ENCODE results near the gene ZNF385B. TPM values are rescaled to one million over a fixed set of nuclear protein-coding genes. Genes with fewer than 3 reads are reported as not detected.
A peak's percentile ranks its signal among the peaks of the same experiment; 100 is the strongest.

ZNF385B gene
- total RNA-seq, 2 donors from 2014 or later = 5.3 to 18.1 TPM

GRCh38 chr2:179826297-179826696 is 35.1 kb downstream of the ZNF385B start:
- Mint-ChIP-seq H3K4me1 (peaks cover 33% of the 10 kb centered on the region), H3K27me3 (ENCODE audit: insufficient read depth) (no peaks in the 10 kb centered on the region), H3K4me3 (no peak overlapping the region), H3K36me3 (ENCODE audit: low read depth) (no peaks in the 10 kb centered on the region), H3K27ac (no peak overlapping the region), H3K9me3 (peaks cover 2% of the 10 kb centered on the region)
- TF ChIP-seq CTCF (conservative IDR thresholded peaks at IDR 0.05) = no peak
- 72% methylated on average over 2 of the region's 2 CpGs; no CpG with 5 or more reads in 1 of the 2 experiments for WGBS, 2 experiments (ENCODE audit: insufficient coverage in 1 of 2, insufficient read length in 1 of 2)
- peaks cover 3% of the 10 kb centered on the region for H3K4me1 ChIP-seq (ENCODE audit: control insufficient read depth, insufficient read depth, low read length)
- no peak overlapping the region for H3K27ac ChIP-seq (ENCODE audit: low read depth, low read length)
- H3K4me3 ChIP-seq (ENCODE audit: low read length) = no peak overlapping the region
- no peak for DNase-seq
- no peaks in the 10 kb centered on the region for H3K36me3 ChIP-seq (ENCODE audit: control insufficient read depth, insufficient read depth, low read length)
- H3K27me3 ChIP-seq (ENCODE audit: control insufficient read depth, insufficient read depth, low read length, poor library complexity, severe bottlenecking) = no peaks in the 10 kb centered on the region
- no peaks in the 10 kb centered on the region for H3K9me3 ChIP-seq (ENCODE audit: control insufficient read depth, low read length)
- no peak overlapping the region for H3K9ac ChIP-seq (ENCODE audit: extremely low read depth, low read length, poor library complexity, severe bottlenecking)

GRCh38 chr2:179825494-179825893 is 35.9 kb downstream of the ZNF385B start:
- DNase-seq = no peak
- H3K27ac Mint-ChIP-seq = peak overlapping the region; percentile 74
- H3K27me3 ChIP-seq (ENCODE audit: control insufficient read depth, insufficient read depth, low read length, poor library complexity, severe bottlenecking) = no peaks in the 10 kb centered on the region
- no peak for TF ChIP-seq CTCF (conservative IDR thresholded peaks at IDR 0.05)
- 73 to 95% methylated on average over 2 to 3 of the region's 3 CpGs for WGBS, 2 experiments (ENCODE audit: insufficient coverage in 1 of 2, insufficient read length in 1 of 2)
- no peaks in the 10 kb centered on the region for H3K36me3 ChIP-seq (ENCODE audit: control insufficient read depth, insufficient read depth, low read length)
- no peak overlapping the region for H3K27ac ChIP-seq (ENCODE audit: low read depth, low read length)
- no peaks in the 10 kb centered on the region for H3K36me3 Mint-ChIP-seq (ENCODE audit: low read depth)
- no peak overlapping the region for H3K4me3 ChIP-seq (ENCODE audit: low read length)
- peaks cover 3% of the 10 kb centered on the region for H3K4me1 ChIP-seq (ENCODE audit: control insufficient read depth, insufficient read depth, low read length)
- H3K9me3 Mint-ChIP-seq = peaks cover 2% of the 10 kb centered on the region
- no peak overlapping the region for H3K9ac ChIP-seq (ENCODE audit: extremely low read depth, low read length, poor library complexity, severe bottlenecking)
- H3K27me3 Mint-ChIP-seq (ENCODE audit: insufficient read depth) = no peaks in the 10 kb centered on the region
- H3K9me3 ChIP-seq (ENCODE audit: control insufficient read depth, low read length) = no peaks in the 10 kb centered on the region
- H3K4me1 Mint-ChIP-seq = peaks cover 33% of the 10 kb centered on the region
- peak overlapping the region; percentile 3 for H3K4me3 Mint-ChIP-seq

GRCh38 chr2:179824961-179825360 is 36.5 kb downstream of the ZNF385B start:
- 57% methylated on average over 1 of the region's 1 CpG; no CpG with 5 or more reads in 1 of the 2 experiments for WGBS, 2 experiments (ENCODE audit: insufficient coverage in 1 of 2, insufficient read length in 1 of 2)
- H3K36me3 Mint-ChIP-seq (ENCODE audit: low read depth) = no peaks in the 10 kb centered on the region
- no peak for TF ChIP-seq CTCF (conservative IDR thresholded peaks at IDR 0.05)
- Histone ChIP-seq H3K27ac (ENCODE audit: low read depth, low read length) (no peak overlapping the region), H3K9me3 (ENCODE audit: control insufficient read depth, low read length) (no peaks in the 10 kb centered on the region), H3K9ac (ENCODE audit: extremely low read depth, low read length, poor library complexity, severe bottlenecking) (no peak overlapping the region), H3K4me1 (ENCODE audit: control insufficient read depth, insufficient read depth, low read length) (peaks cover 3% of the 10 kb centered on the region), H3K27me3 (ENCODE audit: control insufficient read depth, insufficient read depth, low read length, poor library complexity, severe bottlenecking) (no peaks in the 10 kb centered on the region), H3K4me3 (ENCODE audit: low read length) (no peak overlapping the region), H3K36me3 (ENCODE audit: control insufficient read depth, insufficient read depth, low read length) (no peaks in the 10 kb centered on the region)
- H3K4me3 Mint-ChIP-seq = no peak overlapping the region
- peaks cover 33% of the 10 kb centered on the region for H3K4me1 Mint-ChIP-seq
- H3K27ac Mint-ChIP-seq = no peak overlapping the region
- no peak for DNase-seq
- no peaks in the 10 kb centered on the region for H3K27me3 Mint-ChIP-seq (ENCODE audit: insufficient read depth)
- peaks cover 2% of the 10 kb centered on the region for H3K9me3 Mint-ChIP-seq

Data from endodermal cell (in vitro differentiated cells).